GM21576 (cell line): ENCODE measurements around the gene LAG3.
A peak's percentile ranks its signal among the peaks of the same experiment; 100 is the strongest.

Experiments
- ATAC-seq: cut with Tn5 transposase; IDR thresholded peaks from one replicate; pipeline ENCODE4 v1.9.1; 2021; ENCODE audit warnings: mild to moderate bottlenecking, moderate library complexity; ENCODE audit not compliant: unreplicated experiment

The LAG3 gene

DNA sequence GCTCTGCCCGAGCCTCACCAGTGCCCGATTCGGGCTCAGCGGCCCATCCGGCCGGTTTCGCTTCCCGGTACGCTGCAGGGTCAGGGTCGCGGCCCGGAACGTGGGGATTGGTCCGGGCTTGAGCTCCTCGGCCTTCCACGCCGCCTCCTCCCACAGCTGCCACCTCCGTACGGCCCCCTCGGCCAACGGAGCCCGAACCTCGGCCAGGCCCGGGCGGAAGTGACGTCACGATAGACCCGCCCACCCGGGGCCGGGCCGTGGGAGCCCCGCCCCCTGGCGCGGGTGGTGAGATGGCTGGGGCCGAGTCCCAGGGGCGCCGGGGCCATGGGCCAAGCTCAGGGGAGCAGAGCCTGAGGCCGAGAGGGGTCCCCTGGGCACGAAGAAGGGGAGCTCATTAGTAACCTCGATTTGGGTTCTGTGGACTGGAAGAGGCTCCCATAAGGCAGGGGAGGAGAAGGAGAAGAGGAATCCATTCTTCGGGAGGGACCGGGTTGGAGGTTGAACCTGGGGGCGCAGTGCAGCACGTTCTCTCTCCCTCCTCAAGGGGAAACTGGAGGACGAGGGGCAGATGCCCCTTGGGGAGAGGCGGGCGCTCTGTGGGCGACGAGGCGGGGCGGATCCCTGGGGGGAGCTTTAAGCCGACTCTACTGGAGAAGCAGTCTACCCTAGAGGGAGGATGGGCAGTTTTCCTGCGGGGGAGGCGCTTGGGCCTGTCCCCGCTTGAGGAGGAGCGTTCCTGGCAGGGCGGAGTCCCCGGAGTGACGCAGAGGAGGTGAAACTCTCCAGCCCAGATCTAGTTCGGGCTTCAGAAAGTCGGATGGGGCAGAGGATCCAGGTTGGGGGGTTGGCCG is 19.2 kb upstream of the LAG3 start, which contains the start of gene MLF2:
Gene MLF2, minus strand, starts transcription at position 221 of the 851 bp plus-strand sequence. CDS start 807 bp downstream, outside the sequence.
- peak; percentile 82 for ATAC-seq

DNA sequence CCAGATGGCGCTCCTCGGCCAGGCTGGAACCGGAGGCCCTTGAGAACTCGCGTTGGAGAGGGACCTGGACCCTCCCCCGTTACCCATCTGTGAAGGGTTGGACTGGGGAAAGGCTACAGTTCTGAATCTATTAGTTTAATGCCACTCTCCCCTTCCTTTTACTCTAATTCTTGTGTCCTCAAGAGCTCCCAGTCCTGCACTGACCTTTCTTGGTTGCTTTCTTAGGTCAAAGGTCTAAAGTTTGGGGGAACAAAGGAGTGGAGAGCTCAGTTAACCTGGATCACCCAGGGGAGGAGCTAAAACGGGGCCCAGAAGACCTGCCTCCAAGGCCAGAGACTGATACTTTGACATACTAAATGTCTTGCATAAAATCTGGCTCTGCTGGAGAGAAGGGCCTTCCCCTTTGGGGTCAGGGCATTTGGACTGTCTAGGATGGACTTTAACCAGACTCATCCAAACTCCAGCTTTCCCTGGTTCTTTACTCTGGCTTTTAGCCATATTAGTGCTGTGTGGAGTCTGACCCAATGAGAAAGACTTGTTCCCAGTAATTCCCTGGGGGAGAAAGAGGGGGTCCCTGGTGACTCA is 18.5 kb upstream of the LAG3 start:
- no peak for ATAC-seq

GRCh38 chr12:6754411-6754810 is 17.9 kb upstream of the LAG3 start:
- no peak for ATAC-seq

- no peak for ATAC-seq
Observed at GRCh38 chr12:6757028-6757690, 15.2 kb upstream of the LAG3 start.

- ATAC-seq: no peak
Observed at GRCh38 chr12:6758506-6759095, 13.7 kb upstream of the LAG3 start.

DNA sequence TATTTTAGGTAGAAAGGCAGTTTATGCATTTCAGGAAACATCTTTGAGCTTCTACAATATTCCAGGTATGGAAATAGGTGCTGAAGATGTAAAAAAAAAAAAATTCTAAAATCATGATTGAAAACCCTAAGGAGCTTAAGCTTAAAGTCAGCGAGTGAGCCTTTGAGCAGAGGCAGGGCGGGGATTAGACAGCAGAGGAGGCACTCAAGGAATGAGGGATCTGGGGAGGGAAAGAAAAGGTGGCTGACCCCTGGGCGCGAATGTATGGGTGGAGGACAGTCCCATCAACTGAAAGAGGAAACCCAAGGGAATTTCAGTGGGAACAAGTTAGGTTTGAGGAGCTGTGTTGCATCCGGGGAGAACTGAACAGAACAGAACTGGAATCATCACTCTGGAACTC is 12.6 kb upstream of the LAG3 start:
- no peak for ATAC-seq

DNA sequence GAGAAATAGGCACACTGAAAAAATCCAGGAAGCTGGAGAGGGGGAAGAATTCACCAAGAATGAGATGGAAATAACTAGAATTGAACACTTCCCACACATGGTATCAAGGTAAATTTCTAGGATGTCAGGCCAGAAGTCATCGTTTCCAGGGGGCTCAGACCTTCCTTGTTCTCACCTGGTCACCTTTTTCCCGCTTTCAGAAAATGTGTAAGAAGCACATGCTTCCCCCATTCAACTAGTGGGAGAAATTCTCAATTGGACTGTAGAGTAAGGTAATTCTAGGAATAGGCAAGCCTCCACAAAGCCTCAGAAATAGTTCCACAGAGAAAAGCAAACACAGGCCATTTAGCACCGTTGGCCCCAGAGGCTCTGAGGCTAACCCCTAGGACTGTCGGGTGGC is 8.9 kb upstream of the LAG3 start:
- no peak for ATAC-seq

DNA sequence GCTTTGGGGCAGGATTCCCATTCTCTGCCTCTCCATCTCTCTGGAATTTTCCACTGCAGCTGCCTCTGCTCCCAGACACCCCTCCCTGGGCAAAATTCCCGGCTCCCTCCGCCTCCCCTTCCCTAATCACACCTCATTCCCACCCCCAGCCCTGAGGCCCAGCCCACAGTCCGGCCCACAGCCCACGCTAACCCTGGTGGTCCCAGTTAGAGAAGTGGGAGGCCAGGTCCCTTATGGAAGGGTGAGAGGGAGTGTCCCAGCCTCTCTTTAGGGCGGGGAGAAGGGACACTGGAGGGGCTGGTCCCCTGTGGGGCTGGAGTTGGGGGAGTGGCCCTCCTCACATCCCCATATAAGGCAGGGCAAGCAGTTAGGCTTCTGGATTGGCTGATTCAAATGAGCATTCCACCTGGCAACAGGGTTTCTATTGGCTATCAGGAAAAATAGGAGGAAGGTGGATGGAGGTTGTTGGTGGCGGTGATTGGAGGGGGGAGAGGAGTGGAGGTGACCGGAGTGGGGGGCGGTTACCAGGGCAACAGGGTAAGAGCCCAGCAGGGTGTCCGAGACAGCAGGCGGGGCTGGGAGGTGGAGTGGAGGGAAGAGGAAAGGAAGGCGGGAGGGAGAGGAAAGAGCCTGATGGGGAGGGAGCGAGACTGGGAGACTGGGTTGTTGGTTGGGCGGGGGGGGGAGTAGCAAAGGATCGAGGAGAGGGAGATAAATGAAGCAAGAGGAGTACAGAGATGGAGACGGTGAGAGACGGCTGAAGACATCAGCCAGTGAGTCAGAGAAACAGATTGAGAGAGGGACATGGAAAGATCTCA is 8.1 kb upstream of the LAG3 start:
- peak; percentile 79 for ATAC-seq

DNA sequence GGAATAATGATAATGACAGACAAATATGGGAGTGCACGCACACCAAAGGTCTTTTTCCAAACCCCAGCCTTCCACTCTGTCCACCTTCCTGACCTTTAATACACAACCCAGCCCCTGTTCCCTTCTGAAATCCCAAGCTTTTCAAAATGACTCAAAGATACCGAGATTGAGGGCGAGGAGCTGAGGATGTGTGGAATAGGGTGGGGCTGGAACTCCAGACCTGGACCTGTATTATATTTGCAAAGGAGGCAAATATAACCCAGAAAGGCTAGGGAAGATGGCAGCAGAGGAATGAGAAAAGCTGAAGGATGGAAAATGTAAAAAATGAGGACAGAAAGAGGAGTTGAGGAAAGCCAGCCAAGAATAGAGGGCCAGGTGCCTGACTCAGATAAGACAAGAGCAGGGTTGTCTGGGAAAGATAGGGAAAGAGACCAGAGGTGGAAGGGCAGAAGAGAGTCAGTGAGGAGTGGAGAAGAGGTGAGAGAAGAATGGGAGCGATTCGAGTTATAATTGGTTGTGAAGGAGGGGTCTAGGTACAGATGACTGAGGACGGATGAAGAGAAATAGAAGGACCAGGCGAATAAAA is 7.2 kb upstream of the LAG3 start:
- no peak for ATAC-seq

- peak; percentile 18 for ATAC-seq
Observed at GRCh38 chr12:6765634-6766581, 6.4 kb upstream of the LAG3 start, which contains the start of gene PTMS. PTMS (plus strand) TSS chr12:6766363; CDS start chr12:6766706, 343 bp downstream.

DNA sequence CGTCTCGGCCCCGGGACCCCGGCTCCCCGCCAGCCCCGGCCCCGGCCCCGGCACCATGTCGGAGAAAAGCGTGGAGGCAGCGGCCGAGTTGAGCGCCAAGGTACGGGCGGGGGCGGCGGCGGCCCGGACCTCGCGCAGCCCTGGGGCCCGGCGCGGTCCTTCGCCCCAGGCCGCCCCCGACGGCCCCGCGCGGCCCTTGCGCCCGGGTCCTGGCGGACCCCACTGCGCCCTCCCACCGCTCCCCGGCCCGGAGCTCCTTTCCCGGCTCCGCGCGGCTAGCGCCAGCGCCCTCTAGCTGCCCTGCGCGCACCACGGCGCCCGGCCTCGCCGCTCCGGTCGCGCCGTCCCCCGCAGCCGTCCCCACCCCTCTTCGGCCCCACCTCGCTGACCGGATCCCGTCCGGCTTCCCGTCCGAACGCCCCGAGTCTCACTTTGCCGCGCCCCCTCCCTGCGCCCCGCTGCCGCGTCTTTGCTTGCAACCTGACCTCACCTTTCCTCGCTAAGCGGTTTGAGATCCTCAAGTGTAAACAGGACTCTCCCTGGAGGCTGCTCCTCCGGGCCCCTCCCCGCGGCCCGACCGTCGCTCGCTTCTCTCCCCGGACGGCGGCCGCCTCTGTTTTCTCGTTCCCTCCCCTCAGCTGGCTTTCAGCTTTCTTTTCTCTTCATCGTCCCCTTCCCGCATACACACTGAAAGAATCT is 5.5 kb upstream of the LAG3 start:
- peak; percentile 30 for ATAC-seq

GRCh38 chr12:6767353-6768319 is 4.7 kb upstream of the LAG3 start:
- no peak for ATAC-seq

DNA sequence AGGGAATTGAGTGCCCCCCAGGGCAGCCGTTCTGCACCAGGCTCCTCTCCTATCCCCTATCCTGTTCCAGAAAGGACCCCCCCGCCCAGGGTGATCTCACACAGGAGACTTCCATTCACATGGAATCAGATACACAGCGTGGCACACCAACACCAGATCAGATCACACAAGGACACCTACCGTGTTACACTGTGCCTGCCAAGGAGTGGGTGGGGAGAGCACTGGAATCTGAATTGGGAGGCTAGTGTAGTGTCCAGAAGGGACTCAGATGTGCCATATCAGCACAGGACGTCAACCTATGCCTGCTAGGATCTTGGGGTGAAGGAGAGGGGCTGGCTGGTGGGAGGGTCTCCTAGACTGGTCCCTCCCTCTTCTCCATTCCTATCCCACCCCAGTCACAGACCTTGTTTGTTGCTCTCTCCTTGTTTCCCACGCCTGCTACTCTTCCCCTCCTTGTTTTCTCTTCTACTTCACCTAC is 3.8 kb upstream of the LAG3 start:
- ATAC-seq: no peak

- no peak for ATAC-seq
Observed at GRCh38 chr12:6768990-6769389, 3.3 kb upstream of the LAG3 start.

GRCh38 chr12:6769666-6770065 is 2.7 kb upstream of the LAG3 start:
- no peak for ATAC-seq

GRCh38 chr12:6770094-6770493 is 2.2 kb upstream of the LAG3 start:
- no peak for ATAC-seq

GRCh38 chr12:6770600-6770999 is 1.7 kb upstream of the LAG3 start:
- no peak for ATAC-seq
